T-helper 1 cell treated with Interleukin-12 subunit alpha and Interleukin-12 subunit beta and Interleukin-4 antibody, amounts not matched to agents 30 μg/mL and 1 μg/mL, for 36 hours (primary cell): ENCODE measurements around the gene PMF1.

ENCODE experiments used
- H3K27ac Mint-ChIP-seq: one replicate; pipeline ENCODE4 v1.8.0; 2021; ENCODE audit warnings: mild to moderate bottlenecking, mixed read lengths
- H3K27me3 Mint-ChIP-seq: one replicate; pipeline ENCODE4 v1.8.0; 2021; ENCODE audit warnings: low read depth, mixed read lengths
- H3K36me3 Mint-ChIP-seq: one replicate; pipeline ENCODE4 v1.8.0; 2021; ENCODE audit warnings: low read depth, mixed read lengths
- H3K4me1 Mint-ChIP-seq: one replicate; pipeline ENCODE4 v1.8.0; 2021; ENCODE audit warnings: low read depth, mixed read lengths
- H3K4me3 Mint-ChIP-seq: one replicate; pipeline ENCODE4 v1.8.0; 2021; ENCODE audit warnings: mild to moderate bottlenecking, moderate library complexity, mixed read lengths
- H3K9me3 Mint-ChIP-seq: one replicate; pipeline ENCODE4 v1.8.0; 2021; ENCODE audit warnings: mixed read lengths

PMF1 gene

DNA sequence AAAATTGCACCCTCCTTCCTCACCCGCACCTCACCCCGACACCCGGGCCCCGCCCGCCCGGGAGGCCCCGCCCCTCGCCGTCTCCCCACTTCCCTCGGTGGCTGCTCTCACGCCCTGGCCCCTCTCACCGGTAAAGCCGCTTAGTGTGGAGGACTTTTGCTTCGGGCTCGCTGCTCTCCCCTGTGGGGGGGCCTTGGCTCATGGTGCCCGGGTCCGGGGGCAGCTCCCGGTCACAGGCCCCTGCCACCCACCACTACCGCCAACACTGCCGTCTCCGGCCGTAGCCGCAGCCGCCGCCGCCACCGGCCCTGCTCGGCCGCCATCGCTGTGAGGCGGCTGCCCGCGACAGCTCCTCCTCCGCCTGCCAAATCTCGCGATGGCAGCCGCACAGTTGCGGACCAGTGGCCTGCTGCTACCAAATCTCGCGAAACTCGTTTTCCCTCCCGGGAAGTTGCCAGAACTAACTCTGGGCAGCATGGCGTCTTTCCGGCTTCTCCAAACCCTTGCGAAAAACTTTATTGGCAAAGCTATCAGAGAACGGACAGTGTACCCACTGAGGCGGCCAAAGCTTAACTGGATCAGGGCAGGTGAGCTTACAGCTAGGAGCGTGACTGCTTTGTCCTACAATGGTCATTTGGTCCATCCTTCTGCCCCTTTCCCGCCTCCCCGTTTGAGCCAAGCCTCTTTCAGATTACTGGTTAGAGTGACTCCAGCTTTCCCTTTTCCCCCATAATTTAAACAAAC, 69.8 kb downstream of the PMF1 start, which contains the start of gene SMG5:
Gene SMG5, minus strand, starts transcription at position 347 of the 744 bp plus-strand sequence. Its CDS starts 145 bp downstream, at position 202.
- no peaks in the 10 kb centered on the region for H3K9me3 Mint-ChIP-seq
- H3K4me3 Mint-ChIP-seq = peak within 1 kb of the TSS; percentile 93
- H3K27me3 Mint-ChIP-seq = no peaks in the 10 kb centered on the region
- H3K4me1 Mint-ChIP-seq = peaks cover 26% of the 10 kb centered on the region
- H3K36me3 Mint-ChIP-seq = peaks cover 15% of the 10 kb centered on the region
- peak within 1 kb of the TSS; percentile 94 for H3K27ac Mint-ChIP-seq

GRCh38 chr1:156283521-156283920, 70.7 kb downstream of the PMF1 start:
- H3K4me1 Mint-ChIP-seq = peaks cover 25% of the 10 kb centered on the region
- H3K4me3 Mint-ChIP-seq = peak overlapping the region; percentile 93
- peaks cover 7% of the 10 kb centered on the region for H3K36me3 Mint-ChIP-seq

GRCh38 chr1:156284112-156284511, 71.3 kb downstream of the PMF1 start, which contains the start of gene TMEM79:
Gene TMEM79, plus strand, starts transcription at chr1:156284325. Its CDS starts 902 bp downstream, at chr1:156285227.
- peak within 1 kb of the TSS; percentile 94 for H3K27ac Mint-ChIP-seq
- peaks cover 25% of the 10 kb centered on the region for H3K4me1 Mint-ChIP-seq
- no peaks in the 10 kb centered on the region for H3K27me3 Mint-ChIP-seq
- H3K9me3 Mint-ChIP-seq = no peaks in the 10 kb centered on the region
- H3K36me3 Mint-ChIP-seq = peaks cover 9% of the 10 kb centered on the region
- peak within 1 kb of the TSS; percentile 93 for H3K4me3 Mint-ChIP-seq

More at GRCh38 chr1:156283521-156283920, 70.7 kb downstream of the PMF1 start:
- Mint-ChIP-seq H3K9me3 (no peaks in the 10 kb centered on the region), H3K27ac (no peak overlapping the region), H3K27me3 (no peaks in the 10 kb centered on the region)

GRCh38 chr1:156284757-156285156, 72.0 kb downstream of the PMF1 start:
- peaks cover 12% of the 10 kb centered on the region for H3K36me3 Mint-ChIP-seq
- no peaks in the 10 kb centered on the region for H3K9me3 Mint-ChIP-seq
- H3K27me3 Mint-ChIP-seq = no peaks in the 10 kb centered on the region
- no peak overlapping the region for H3K4me3 Mint-ChIP-seq
- H3K4me1 Mint-ChIP-seq = peaks cover 25% of the 10 kb centered on the region
- peak overlapping the region; percentile 53 for H3K27ac Mint-ChIP-seq

- Mint-ChIP-seq H3K27ac (no peak overlapping the region), H3K9me3 (no peaks in the 10 kb centered on the region), H3K27me3 (no peaks in the 10 kb centered on the region), H3K36me3 (peaks cover 13% of the 10 kb centered on the region), H3K4me3 (no peak overlapping the region), H3K4me1 (peaks cover 20% of the 10 kb centered on the region)
These were observed 72.6 kb downstream of the PMF1 start for GRCh38 chr1:156285437-156285836.

- H3K4me1 Mint-ChIP-seq = peaks cover 15% of the 10 kb centered on the region
- no peak overlapping the region for H3K27ac Mint-ChIP-seq
- no peak overlapping the region for H3K4me3 Mint-ChIP-seq
- no peaks in the 10 kb centered on the region for H3K27me3 Mint-ChIP-seq
- H3K36me3 Mint-ChIP-seq = peaks cover 13% of the 10 kb centered on the region
- H3K9me3 Mint-ChIP-seq = no peaks in the 10 kb centered on the region
These were observed 73.3 kb downstream of the PMF1 start for GRCh38 chr1:156286061-156286460.
